Esophagus squamous epithelium (tissue), 5 donors: Measurements from ENCODE around the gene PCSK5. TPM values are rescaled to one million over a fixed set of nuclear protein-coding genes. Genes with fewer than 3 reads are reported as not detected.

ENCODE experiments used
- DNase-seq: peaks from one replicate; lab custom pipeline; 2025; lab: John Stamatoyannopoulos, UW
- H3K27ac ChIP-seq, 4 donors: fragments of 200-600 bp; sonication (generic); one replicate each; pipeline ENCODE4 v1.5.1; 2016 to 2019; ENCODE audit warnings: mild to moderate bottlenecking in 1 of 4
- H3K27me3 ChIP-seq, 4 donors: fragments of 200-600 bp; sonication (generic); 1 replicate in 3 of 4; 2 replicates in 1 of 4; pipeline versions ENCODE4 v1.5.1 to v1.6.0; 2017 to 2021; ENCODE audit warnings: antibody characterized with exemption in 1 of 4
- H3K36me3 ChIP-seq, 3 donors: fragments of 200-600 bp; sonication (generic); one replicate each; pipeline ENCODE4 v1.5.1; 2016 to 2019
- H3K4me1 ChIP-seq, 3 donors: fragments of 200-600 bp; sonication (generic); one replicate each; pipeline ENCODE4 v1.5.1; 2017 to 2019
- H3K4me3 ChIP-seq, 4 donors: fragments of 200-600 bp; sonication (generic); 1 replicate in 3 of 4; 2 replicates in 1 of 4; pipeline ENCODE4 v1.5.1; 2016 to 2019; ENCODE audit warnings: mild to moderate bottlenecking in 2 of 4, moderate library complexity in 1 of 4
- H3K9me3 ChIP-seq, 3 donors: fragments of 200-600 bp; sonication (generic); one replicate each; pipeline ENCODE4 v1.5.1; 2016 to 2019
- CTCF ChIP-seq, 6 experiments: fragments of 450-650 bp in 4 of 6; fragments of 200-600 bp in 2 of 6; sonication (generic) in 2 of 6; IDR thresholded peaks; one replicate each; pipeline ENCODE4 v1.5.1; 2016 to 2019; ENCODE audit warnings: antibody characterized with exemption in 6 of 6, mild to moderate bottlenecking in 4 of 6, moderate library complexity in 4 of 6
- POLR2A ChIP-seq, 4 donors: fragments of 450-650 bp; IDR thresholded peaks; one replicate each; pipeline ENCODE4 v1.6.1; 2017; ENCODE audit warnings: antibody characterized with exemption in 4 of 4, mild to moderate bottlenecking in 4 of 4, moderate library complexity in 3 of 4
- WGBS, 2 donors: methylation state at CpG; one replicate each; pipeline ENCODE4 v1.1.5; 2018; 5-methylcytosine and 5-hydroxymethylcytosine counted together
- intact Hi-C: fragments of 100-400 bp; cut with DNase I; formaldehyde crosslinking; loops from one replicate; pipeline ENCODE4 v1.15.0; 2022
- total RNA-seq, 4 donors: library from RNA; depleted of rRNA; stranded (reverse); fragments of >200 nt; gene quantifications; one replicate each; pipeline ENCODE4 v1.1.0, GENCODE V29; 2016
- donor health status: DM: yes; HTN: yes; CAD: no.

PCSK5 gene
- total RNA-seq, 4 donors from 2014 or later, result 8.4 to 33.8 (median 24.2) TPM

GRCh38 chr9:75956161-75956560 is 65.7 kb downstream of the PCSK5 start:
- Histone ChIP-seq H3K27ac (peak overlapping the region in 1 of 4 donors; percentile 39), H3K4me1 (peaks cover 5 to 42% (median 12%) of the 10 kb centered on the region in 3 donors), H3K27me3 (no peaks in the 10 kb centered on the region), H3K9me3 (no peaks in the 10 kb centered on the region), H3K36me3 (peaks cover 0 to under 1% (median 0%) of the 10 kb centered on the region in 3 donors), H3K4me3 (no peak overlapping the region)
- WGBS, 2 donors, result 30 to 69% methylated on average over 1 of the region's 1 CpG
- intact Hi-C loops, result no loop called here
- TF ChIP-seq POLR2A (IDR thresholded peaks at IDR 0.05), result no peak
- no peak for DNase-seq

GRCh38 chr9:75957116-75957515 is 66.6 kb downstream of the PCSK5 start:
- H3K4me3 ChIP-seq, result no peak overlapping the region
- 40 to 87% methylated on average over 2 to 3 of the region's 3 CpGs for WGBS, 2 donors
- H3K36me3 ChIP-seq, result no peaks in the 10 kb centered on the region
- no peak overlapping the region for H3K27ac ChIP-seq
- no peak for DNase-seq
- peaks cover 5 to 47% (median 15%) of the 10 kb centered on the region in 3 donors for H3K4me1 ChIP-seq
- no peaks in the 10 kb centered on the region for H3K9me3 ChIP-seq
- intact Hi-C loops, result no loop called here
- no peaks in the 10 kb centered on the region for H3K27me3 ChIP-seq
- TF ChIP-seq POLR2A (IDR thresholded peaks at IDR 0.05) (no peak), CTCF (IDR thresholded peaks at IDR 0.05) (no peak)

- no peak overlapping the region for H3K27ac ChIP-seq
- no peaks in the 10 kb centered on the region for H3K27me3 ChIP-seq
- no peak for TF ChIP-seq POLR2A (IDR thresholded peaks at IDR 0.05)
- no peak for TF ChIP-seq CTCF (IDR thresholded peaks at IDR 0.05)
- 79 to 91% methylated on average over 3 of the region's 3 CpGs for WGBS, 2 donors
- intact Hi-C loops, result no loop called here
- no peaks in the 10 kb centered on the region for H3K36me3 ChIP-seq
- DNase-seq, result no peak
- H3K4me3 ChIP-seq, result no peak overlapping the region
- no peaks in the 10 kb centered on the region for H3K9me3 ChIP-seq
- H3K4me1 ChIP-seq, result peaks cover 5 to 52% (median 17%) of the 10 kb centered on the region in 3 donors
These were observed 67.8 kb downstream of the PCSK5 start for GRCh38 chr9:75958226-75958625.

GRCh38 chr9:75960551-75960950 is 70.1 kb downstream of the PCSK5 start:
- no peak overlapping the region for H3K4me3 ChIP-seq
- peaks cover 5 to 63% (median 16%) of the 10 kb centered on the region in 3 donors for H3K4me1 ChIP-seq
- no peak for DNase-seq
- no peak overlapping the region for H3K27ac ChIP-seq
- WGBS, 2 donors, result 53 to 83% methylated on average over 6 of the region's 6 CpGs
- no peaks in the 10 kb centered on the region for H3K27me3 ChIP-seq
- TF ChIP-seq POLR2A (IDR thresholded peaks at IDR 0.05) (no peak), CTCF (IDR thresholded peaks at IDR 0.05) (no peak)
- no peaks in the 10 kb centered on the region for H3K36me3 ChIP-seq
- intact Hi-C loops, result no loop called here
- H3K9me3 ChIP-seq, result no peaks in the 10 kb centered on the region

GRCh38 chr9:75962013-75962661 is 71.7 kb downstream of the PCSK5 start:
- intact Hi-C loops, result no loop called here
- Histone ChIP-seq H3K4me1 (peaks cover 0 to 47% (median 10%) of the 10 kb centered on the region in 3 donors), H3K27ac (peak overlapping the region in 1 of 4 donors; percentile 21), H3K4me3 (no peak overlapping the region), H3K36me3 (no peaks in the 10 kb centered on the region), H3K27me3 (no peaks in the 10 kb centered on the region), H3K9me3 (no peaks in the 10 kb centered on the region)
- WGBS, 2 donors, result 32 to 43% methylated on average over 6 to 8 of the region's 8 CpGs
- TF ChIP-seq POLR2A (IDR thresholded peaks at IDR 0.05), result no peak
- no peak for TF ChIP-seq CTCF (IDR thresholded peaks at IDR 0.05)
- DNase-seq, result no peak
